K562 (cell line): Measurements from ENCODE around the gene SNX25. TPM values are rescaled to one million over a fixed set of nuclear protein-coding genes. Genes with fewer than 3 reads are reported as not detected.

ENCODE experiments used
- ATAC-seq: fragments of 200-7000 bp; cut with Tn5 transposase; 3 replicates; pipeline ENCODE4 v1.9.1; 2020; ENCODE audit warnings: moderate library complexity
- BruUV-seq: library from RNA; stranded (reverse); fragments of 400-500 nt; replicated peaks from 2 replicates; lab custom pipeline; 2021; lab: Mats Ljungman, UMichigan
- CTCF ChIA-PET: fragments of 300-600 bp; formaldehyde crosslinking; extraction: SDS; loops from one replicate; lab custom pipeline; 2021; ENCODE audit warnings: low intra/inter-chr PET ratio; lab: Yijun Ruan, JAX
- POLR2A ChIA-PET: fragments of 300-600, 350-650 bp; sonication (Branson Sonifier 250); formaldehyde crosslinking; extraction: SDS; loops from one replicate; lab custom pipeline; 2021; ENCODE audit warnings: antibody characterized with exemption, inconsistent platforms; lab: Yijun Ruan, JAX
- DNase-seq, 4 experiments: peaks; one replicate each; pipeline versions ENCODE4 v3.0.0 to v3.0.0-alpha.2; 2011 to 2018; ENCODE audit warnings: low spot score in 3 of 4, mixed read lengths in 3 of 4; ENCODE audit errors: extremely low read depth in 1 of 4
- FAIRE-seq: peaks from 2 replicates; lab custom pipeline; 2011; peaks lifted over from hg19 to GRCh38; lab: Jason Lieb, UNC
- H2AFZ ChIP-seq: 2 replicates; pipeline ENCODE4 v1.6.0; 2011; ENCODE audit warnings: low read depth, low read length, control low read depth, inconsistent platforms
- H3K27ac ChIP-seq: fragments of 200-600 bp; 3 replicates; pipeline ENCODE4 v1.8.0; 2011; ENCODE audit warnings: low read depth, mild to moderate bottlenecking, control low read depth, inconsistent platforms, low read length, moderate library complexity, mixed read lengths; ENCODE audit errors: extremely low read depth
- H3K27me3 ChIP-seq, 2 experiments: fragments of 300-600 bp in 1 of 2; 2 replicates in 1 of 2; 3 replicates in 1 of 2; pipeline versions ENCODE4 v1.6.0 to v1.8.0; 2011; ENCODE audit warnings: inconsistent platforms in 2 of 2, low read length in 2 of 2, mild to moderate bottlenecking in 1 of 2, mixed read lengths in 1 of 2, moderate library complexity in 1 of 2; ENCODE audit not compliant: control insufficient read depth in 2 of 2, insufficient read depth in 2 of 2
- H3K36me3 ChIP-seq: fragments of 300-600 bp; 3 replicates; pipeline ENCODE4 v1.8.0; 2011; ENCODE audit warnings: mild to moderate bottlenecking, low read length, inconsistent platforms; ENCODE audit not compliant: control insufficient read depth, insufficient read depth
- H3K4me1 ChIP-seq, 2 experiments: fragments of 200-600 bp in 1 of 2; replicated peaks in 1 of 2; 2 replicates in 1 of 2; 3 replicates in 1 of 2; pipeline versions ENCODE4 v1.5.1 to v1.8.0; 2011; ENCODE audit warnings: inconsistent platforms in 2 of 2, low read length in 2 of 2, mild to moderate bottlenecking in 1 of 2, mixed read lengths in 1 of 2, moderate library complexity in 1 of 2; ENCODE audit not compliant: control insufficient read depth in 2 of 2, insufficient read depth in 2 of 2
- H3K4me2 ChIP-seq: 2 replicates; pipeline ENCODE4 v1.6.1; 2011; ENCODE audit warnings: low read length, control low read depth, inconsistent platforms, mixed read lengths; ENCODE audit not compliant: insufficient read depth
- H3K4me3 ChIP-seq: fragments of 200-600 bp; sonication (generic), shearing (Covaris generic); 2 replicates; pipeline ENCODE4 v1.5.1; 2016; ENCODE audit warnings: control low read depth, inconsistent platforms
- H3K79me2 ChIP-seq: fragments of 200-600 bp; 3 replicates; pipeline ENCODE4 v1.8.0; 2011; ENCODE audit warnings: low read length, inconsistent platforms; ENCODE audit not compliant: control insufficient read depth, insufficient read depth
- H3K9ac ChIP-seq, 2 experiments: 2 replicates each; pipeline versions ENCODE4 v1.6.0 to v1.6.1; 2011; ENCODE audit warnings: low read depth in 2 of 2, low read length in 2 of 2, control low read depth in 1 of 2, inconsistent platforms in 1 of 2, mild to moderate bottlenecking in 1 of 2, mixed read lengths in 1 of 2; ENCODE audit not compliant: insufficient read depth in 1 of 2
- H3K9me1 ChIP-seq: one replicate; pipeline ENCODE4 v1.6.0; 2011; ENCODE audit warnings: inconsistent platforms, mild to moderate bottlenecking, low read length, moderate library complexity; ENCODE audit not compliant: control insufficient read depth, insufficient read depth
- H3K9me3 ChIP-seq: replicated peaks from 2 replicates; pipeline ENCODE4 v1.5.1; 2011; ENCODE audit warnings: low read depth, low read length, inconsistent platforms; ENCODE audit not compliant: control insufficient read depth, insufficient read depth
- H4K20me1 ChIP-seq: replicated peaks from 2 replicates; pipeline ENCODE4 v1.6.1; 2011; ENCODE audit warnings: low read length, inconsistent platforms, mixed read lengths; ENCODE audit not compliant: control insufficient read depth, insufficient read depth
- BACH1 ChIP-seq: fragments of 200-800 bp; sonication (Bioruptor generic); IDR thresholded peaks from 2 replicates; pipeline ENCODE4 v1.6.1; 2016; ENCODE audit warnings: missing genetic modification characterization, missing compliant biosample characterization
- CBFA2T3 ChIP-seq: fragments of 450-650 bp; IDR thresholded peaks from 2 replicates; pipeline ENCODE4 v1.6.1; 2017
- HDAC2 ChIP-seq: fragments of 450-650 bp; IDR thresholded peaks from 2 replicates; pipeline ENCODE4 v1.6.1; 2016; ENCODE audit warnings: mild to moderate bottlenecking
- HNRNPL ChIP-seq: fragments of 200-400 bp; formaldehyde crosslinking; IDR thresholded peaks from 2 replicates; pipeline ENCODE4 v1.6.1; 2017; ENCODE audit warnings: low read depth, mild to moderate bottlenecking, low read length
- MAFF ChIP-seq: IDR thresholded peaks from 2 replicates; pipeline ENCODE4 v1.6.1; 2012; ENCODE audit warnings: low read length, improper control_type of control experiment
- MCM7 ChIP-seq, 2 experiments: fragments of 450-650 bp; IDR thresholded peaks; 2 replicates each; pipeline ENCODE4 v1.6.1; 2016 to 2018
- POU5F1 ChIP-seq: fragments of 150-350 bp; IDR thresholded peaks from 2 replicates; pipeline ENCODE4 v1.6.1; 2014; ENCODE audit warnings: borderline replicate concordance, low read length, low read depth, mild to moderate bottlenecking; ENCODE audit not compliant: partially characterized antibody
- RHOXF2B ChIP-seq: fragments of 250-450 bp; sonication (Bioruptor Pico); conservative IDR thresholded peaks from 2 replicates; pipeline ENCODE4 v1.5.1; 2021
- SMAD3 ChIP-seq: fragments of 450-650 bp; formaldehyde crosslinking; conservative IDR thresholded peaks from 2 replicates; pipeline ENCODE4 v1.4.0; 2020; ENCODE audit warnings: mild to moderate bottlenecking
- SREBF2 ChIP-seq: sonication (generic); formaldehyde crosslinking; IDR thresholded peaks from 2 replicates; pipeline ENCODE4 v1.4.0; 2020; ENCODE audit warnings: mild to moderate bottlenecking, missing genetic modification reagents
- SRSF7 ChIP-seq: fragments of 200-400 bp; formaldehyde crosslinking; optimal IDR thresholded peaks from 2 replicates; pipeline ENCODE3; 2017; ENCODE audit warnings: mild to moderate bottlenecking, low read depth, low read length
- TBL1XR1 ChIP-seq, 2 experiments: IDR thresholded peaks; 2 replicates each; pipeline ENCODE4 v1.6.1; 2012; ENCODE audit warnings: improper control_type of control experiment in 2 of 2, low read length in 2 of 2, mild to moderate bottlenecking in 1 of 2
- ZFP1 ChIP-seq: fragments of 450-650 bp; formaldehyde crosslinking; IDR thresholded peaks from 2 replicates; pipeline ENCODE4 v1.4.0; 2020; ENCODE audit warnings: mild to moderate bottlenecking, mixed read lengths
- ZNF133 ChIP-seq: fragments of 250-450 bp; sonication (Bioruptor Pico); IDR thresholded peaks from 2 replicates; pipeline ENCODE4 v1.4.0; 2020; ENCODE audit warnings: mild to moderate bottlenecking
- ZNF764 ChIP-seq: fragments of 250-450 bp; sonication (Bioruptor Pico); IDR thresholded peaks from 2 replicates; pipeline ENCODE4 v1.4.0; 2020; ENCODE audit warnings: low read depth, mild to moderate bottlenecking, moderate library complexity
- ZNF77 ChIP-seq: fragments of 250-450 bp; sonication (Bioruptor Pico); IDR thresholded peaks from 2 replicates; pipeline ENCODE4 v1.5.0; 2020
- WGBS: fragments of 100-300 bp; shearing (Covaris generic); methylation state at CpG from one replicate; pipeline ENCODE4 v1.1.6; 2016; ENCODE audit warnings: low coverage, mixed read lengths; ENCODE audit not compliant: insufficient coverage; ENCODE audit errors: missing lambda C conversion rate; 5-methylcytosine and 5-hydroxymethylcytosine counted together
- in situ Hi-C: fragments of 300-500 bp; cut with MboI; formaldehyde crosslinking; loops from 4 replicates; pipeline ENCODE4 v1.15.0; 2018; ENCODE audit warnings: inconsistent platforms, mixed read lengths
- intact Hi-C: fragments of 100-400 bp; cut with micrococcal nuclease; formaldehyde crosslinking; loops from 2 replicates; pipeline ENCODE4 v1.14.2; 2022
- polyA plus RNA-seq, 8 experiments: library from polyadenylated mRNA; depleted of rRNA in 4 of 8; stranded (reverse) in 5 of 8; unstranded in 3 of 8; fragments of >200 nt; fragmentation: Nextera tagmentation in 2 of 8; fragmentation: Illumina TruSeq in 1 of 8; extraction: Ambion mirVana in 2 of 8; extraction: Trizol in 1 of 8; gene quantifications; 2 replicates each; pipeline versions ENCODE4 v1.2.1 to v1.2.3, GENCODE V29; 2011 to 2014; ENCODE audit warnings: inconsistent platforms in 1 of 8, missing spikeins in 1 of 8
- total RNA-seq, 7 experiments: library from RNA; depleted of rRNA in 6 of 7; stranded (reverse); fragments of >200 nt in 6 of 7; fragmentation: Illumina TruSeq in 2 of 7; extraction: Trizol in 2 of 7; gene quantifications; 2 replicates each; pipeline versions ENCODE4 v1.2.1 to v1.2.3, GENCODE V29; 2011 to 2021; ENCODE audit warnings: low replicate concordance in 1 of 7
- TF ChIP-seq, protein P1 (sequence below), 3 experiments: IDR thresholded peaks in 2 of 3; conservative IDR thresholded peaks in 1 of 3; 2 replicates each; pipeline ENCODE4 v1.5.1; 2011 to 2012; ENCODE audit warnings: low read length in 3 of 3, mild to moderate bottlenecking in 3 of 3, control low read depth in 2 of 3, improper control_type of control experiment in 1 of 3, inconsistent platforms in 1 of 3, low read depth in 1 of 3, mixed read lengths in 1 of 3, moderate library complexity in 1 of 3; ENCODE audit not compliant: insufficient read depth in 2 of 3

The SNX25 gene
- total and polyA plus RNA-seq, 9 of the 15 experiments (the other 6 are each of a cell fraction or from before 2014, with no cell fraction given): 2.5 to 23.4 (median 13.3) TPM

DNA sequence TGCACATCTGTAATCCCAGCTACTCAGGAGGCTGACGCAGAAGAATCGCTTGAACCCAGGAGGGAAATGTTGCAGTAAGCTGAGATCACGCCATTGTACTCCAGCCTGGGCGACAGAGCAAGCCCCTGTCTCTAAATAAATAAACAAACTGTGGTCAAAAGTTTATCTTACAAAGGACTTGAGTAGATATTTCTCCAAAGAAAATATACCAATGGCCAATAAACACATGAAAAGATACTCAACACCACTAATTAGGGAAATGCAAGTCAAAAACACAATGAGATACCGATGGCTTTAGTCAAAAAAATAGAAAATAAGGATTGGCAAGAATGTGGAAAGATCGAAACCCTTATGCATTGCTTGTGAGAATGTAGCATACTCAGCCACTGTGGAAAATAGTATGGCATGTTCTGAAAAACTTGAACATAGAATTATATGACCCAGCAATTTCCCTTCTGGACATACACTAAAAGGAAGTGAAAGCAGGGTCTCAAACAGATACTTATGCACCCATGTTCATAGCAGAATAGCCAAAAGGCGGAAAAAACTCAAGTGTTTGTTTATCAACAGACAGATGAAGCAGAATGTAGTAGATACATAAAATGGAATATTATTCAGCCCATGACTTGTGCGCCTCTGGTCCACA is 3.6 kb upstream of the SNX25 start:
- Histone ChIP-seq H3K79me2 (peaks cover 47% of the 10 kb centered on the region), H4K20me1 (peaks cover 5% of the 10 kb centered on the region; the same call in 1 of the 2 replicates), H3K4me2 (no peak overlapping the region), H3K4me3 (no peak overlapping the region), H3K9me3 (no peaks in the 10 kb centered on the region), H3K36me3 (peaks cover 6% of the 10 kb centered on the region; the same call in 2 of the 3 replicates), H3K9ac (no peak overlapping the region), H2AFZ (no peak overlapping the region), H3K9me1 (no peaks in the 10 kb centered on the region), H3K27ac (no peak overlapping the region), H3K4me1 (peaks cover 25 to 38% of the 10 kb centered on the region in 2 experiments), H3K27me3 (no peaks in the 10 kb centered on the region)
- DNase-seq: no peak
- CTCF ChIA-PET: no interaction called here
- FAIRE-seq: no peak
- no peak for ATAC-seq
- WGBS: 95% methylated on average over 8 of the region's 8 CpGs
- in situ Hi-C loops (loop anchor here (10.0 kb wide), 1 partner anchor 189 kb away; the partner anchor contains the start of genes ANKRD37 and LRP2BP), intact Hi-C loops (no loop called here)
- no peak for TF ChIP-seq ZNF764 (CRISPR knock-in tag)
- TF ChIP-seq HNRNPL: no peak
- TF ChIP-seq, protein P1, sequence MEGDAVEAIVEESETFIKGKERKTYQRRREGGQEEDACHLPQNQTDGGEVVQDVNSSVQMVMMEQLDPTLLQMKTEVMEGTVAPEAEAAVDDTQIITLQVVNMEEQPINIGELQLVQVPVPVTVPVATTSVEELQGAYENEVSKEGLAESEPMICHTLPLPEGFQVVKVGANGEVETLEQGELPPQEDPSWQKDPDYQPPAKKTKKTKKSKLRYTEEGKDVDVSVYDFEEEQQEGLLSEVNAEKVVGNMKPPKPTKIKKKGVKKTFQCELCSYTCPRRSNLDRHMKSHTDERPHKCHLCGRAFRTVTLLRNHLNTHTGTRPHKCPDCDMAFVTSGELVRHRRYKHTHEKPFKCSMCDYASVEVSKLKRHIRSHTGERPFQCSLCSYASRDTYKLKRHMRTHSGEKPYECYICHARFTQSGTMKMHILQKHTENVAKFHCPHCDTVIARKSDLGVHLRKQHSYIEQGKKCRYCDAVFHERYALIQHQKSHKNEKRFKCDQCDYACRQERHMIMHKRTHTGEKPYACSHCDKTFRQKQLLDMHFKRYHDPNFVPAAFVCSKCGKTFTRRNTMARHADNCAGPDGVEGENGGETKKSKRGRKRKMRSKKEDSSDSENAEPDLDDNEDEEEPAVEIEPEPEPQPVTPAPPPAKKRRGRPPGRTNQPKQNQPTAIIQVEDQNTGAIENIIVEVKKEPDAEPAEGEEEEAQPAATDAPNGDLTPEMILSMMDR (IDR thresholded peaks at IDR 0.05 in 2 of 3, conservative IDR thresholded peaks at IDR 0.05 in 1 of 3; ENCODE audit: insufficient read depth in 2 of 3, low read depth in 1 of 3, low read length in 3 of 3): no peak
- no peak for TF ChIP-seq MCM7 (IDR thresholded peaks at IDR 0.05)
- no peak for TF ChIP-seq HDAC2
- no peak for TF ChIP-seq BACH1
- TF ChIP-seq RHOXF2B (CRISPR knock-in tag): no peak
- no peak for TF ChIP-seq SRSF7
- TF ChIP-seq SMAD3 (CRISPR knock-in tag): no peak
- no peak for TF ChIP-seq ZFP1
- TF ChIP-seq SREBF2 (CRISPR knock-in tag): no peak
- no peak for TF ChIP-seq ZNF133 (CRISPR knock-in tag)
- no peak for TF ChIP-seq MAFF
- TF ChIP-seq POU5F1: no peak
- TF ChIP-seq CBFA2T3: no peak
- no peak for TF ChIP-seq TBL1XR1 (IDR thresholded peaks at IDR 0.05; ENCODE audit: low read length in 2 of 2)
- no peak for TF ChIP-seq ZNF77 (CRISPR knock-in tag)
- POLR2A ChIA-PET: interaction anchor here (0.6 kb wide), 1 partner anchor 21 kb away, joined by 4 read pairs; no protein-coding TSS in a partner anchor
- no TSS peak for BruUV-seq
